Ammon's horn (tissue), 1 donor: ENCODE data around the gene SLC47A1.

ENCODE experiments used
- DNase-seq: peaks from one replicate; pipeline ENCODE4 v3.0.0-alpha.2; 2016; ENCODE audit warnings: low spot score

Gene SLC47A1

DNA sequence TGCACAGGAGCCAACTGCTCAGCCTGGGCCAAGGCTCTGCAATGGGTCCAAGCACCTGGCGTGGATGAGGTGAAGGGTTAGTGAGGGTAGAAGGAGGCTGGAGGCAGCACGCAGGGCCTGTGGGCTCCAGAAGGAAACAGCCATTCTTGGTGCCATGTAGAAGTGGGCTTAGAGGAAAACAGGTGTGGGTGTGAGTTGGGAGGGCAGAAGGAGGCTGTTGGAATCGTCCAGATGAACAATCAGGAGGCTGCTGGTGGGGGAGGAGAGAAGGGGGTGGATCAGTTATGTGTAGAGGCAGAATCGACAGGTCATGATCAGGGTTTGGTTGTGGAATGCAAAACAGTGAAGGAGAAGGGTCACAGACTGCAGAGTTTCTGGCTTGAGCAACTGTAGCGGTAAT, 63.2 kb downstream of the SLC47A1 start:
- no peak for DNase-seq

DNA sequence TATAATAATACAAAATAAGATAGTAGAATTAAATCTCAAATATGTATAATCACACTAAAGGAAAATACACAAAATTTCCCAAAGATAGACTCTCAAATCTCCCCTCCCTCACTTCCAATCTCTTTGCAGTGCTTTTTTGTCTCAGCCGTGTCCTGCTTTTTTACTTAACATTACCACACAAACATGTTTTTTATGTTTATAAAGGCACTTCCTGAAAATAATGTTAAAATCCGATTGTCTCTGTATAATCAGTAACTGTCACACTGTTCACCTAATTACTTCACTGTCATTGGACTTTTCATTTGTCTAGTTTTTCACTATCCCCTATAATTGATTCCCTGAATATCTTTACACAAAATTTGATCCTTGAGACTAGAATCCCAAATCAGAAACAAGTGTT, 76.7 kb downstream of the SLC47A1 start:
- DNase-seq = no peak

- no peak for DNase-seq
Measured at GRCh38 chr17:19610879-19611278, 77.2 kb downstream of the SLC47A1 start.

GRCh38 chr17:19613979-19614378, 80.3 kb downstream of the SLC47A1 start:
- DNase-seq = no peak

- no peak for DNase-seq
Measured at GRCh38 chr17:19614900-19615299, 81.2 kb downstream of the SLC47A1 start.

GRCh38 chr17:19618015-19618414, 84.4 kb downstream of the SLC47A1 start:
- DNase-seq = no peak

- no peak for DNase-seq
Measured at GRCh38 chr17:19619705-19620325, 86.2 kb downstream of the SLC47A1 start.

- no peak for DNase-seq
Measured at GRCh38 chr17:19621697-19622096, 88.0 kb downstream of the SLC47A1 start.

DNA sequence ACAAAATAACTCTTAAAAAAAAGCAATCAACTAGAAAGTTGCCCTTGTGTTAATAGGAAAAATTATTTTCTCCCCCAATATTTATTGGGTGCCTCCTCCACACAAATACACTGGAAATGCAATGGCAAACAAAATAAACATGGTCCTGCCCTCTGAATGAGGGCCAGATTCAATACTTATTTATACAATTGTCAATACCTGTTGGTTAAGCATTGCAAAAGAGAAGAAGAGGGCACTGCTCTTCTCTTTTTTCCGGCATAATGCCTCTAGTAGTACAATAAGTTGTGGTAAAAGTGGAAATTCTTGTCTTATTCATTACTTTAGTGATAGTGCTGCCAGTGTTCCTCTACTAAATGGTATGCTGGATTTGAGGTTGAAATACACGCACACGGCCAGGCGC, 92.4 kb downstream of the SLC47A1 start:
- DNase-seq = no peak
